ENCODE measurements around the gene FNDC3A.

- no peak for TF ChIP-seq CTCF (IDR thresholded peaks at IDR 0.05)
- no peak for TF ChIP-seq POLR2A (IDR thresholded peaks at IDR 0.05)
These were observed 45.3 kb downstream of the FNDC3A start for GRCh38 chr13:49020940-49021553.
